ENCODE measurements around the gene TRAPPC11. TPM values are rescaled to one million over a fixed set of nuclear protein-coding genes. Genes with fewer than 3 reads are reported as not detected.

TRAPPC11 gene
- total RNA-seq, 5 donors from 2014 or later (not counting 1 experiment from before 2014, with no cell fraction given) = 28.0 to 50.6 (median 38.3) TPM

GRCh38 chr4:183627979-183628588, 31.0 kb upstream of the TRAPPC11 start:
- Histone ChIP-seq H3K27me3 (replicated peaks in 1 of 2; ENCODE audit: control insufficient read depth in 2 of 2, extremely low read depth in 1 of 2, insufficient read depth in 2 of 2, low read length in 1 of 2) (peaks cover 0 to 2% of the 10 kb centered on the region in 2 experiments), H3K4me3 (ENCODE audit: control insufficient read depth in 1 of 2, extremely low read depth in 1 of 2, low read length in 1 of 2) (no peak overlapping the region), H3K36me3 (ENCODE audit: control insufficient read depth in 2 of 2, extremely low read depth in 1 of 2, insufficient read depth in 1 of 2, low read length in 1 of 2) (no peaks in the 10 kb centered on the region), H3K9me3 (no peaks in the 10 kb centered on the region), H3K4me1 (ENCODE audit: control insufficient read depth in 1 of 2, extremely low read depth in 1 of 2, insufficient read depth in 2 of 2, low read length in 2 of 2) (no peaks in the 10 kb centered on the region), H3K27ac (ENCODE audit: low read length) (no peak overlapping the region)
- no peak for ATAC-seq (replicated peaks in 1 of 4)
- Mint-ChIP-seq H3K36me3 (no peaks in the 10 kb centered on the region), H3K27me3 (no peaks in the 10 kb centered on the region), H3K27ac (no peak overlapping the region), H3K4me3 (no peak overlapping the region), H3K4me1 (no peaks in the 10 kb centered on the region), H3K9me3 (no peaks in the 10 kb centered on the region)
- DNase-seq = no peak
- CTCF ChIA-PET = no interaction called here
- POLR2A ChIA-PET = no interaction called here
- WGBS (ENCODE audit: insufficient coverage) = 88% methylated on average over 8 of the region's 12 CpGs

GRCh38 chr4:183631577-183632198, 27.4 kb upstream of the TRAPPC11 start:
- Histone ChIP-seq H3K27ac (ENCODE audit: low read length) (no peak overlapping the region), H3K36me3 (ENCODE audit: control insufficient read depth in 2 of 2, extremely low read depth in 1 of 2, insufficient read depth in 1 of 2, low read length in 1 of 2) (no peaks in the 10 kb centered on the region), H3K27me3 (replicated peaks in 1 of 2; ENCODE audit: control insufficient read depth in 2 of 2, extremely low read depth in 1 of 2, insufficient read depth in 2 of 2, low read length in 1 of 2) (no peaks in the 10 kb centered on the region), H3K4me3 (ENCODE audit: control insufficient read depth in 1 of 2, extremely low read depth in 1 of 2, low read length in 1 of 2) (no peak overlapping the region), H3K9me3 (no peaks in the 10 kb centered on the region), H3K4me1 (ENCODE audit: control insufficient read depth in 1 of 2, extremely low read depth in 1 of 2, insufficient read depth in 2 of 2, low read length in 2 of 2) (no peaks in the 10 kb centered on the region)
- Mint-ChIP-seq H3K4me1 (peaks cover 0 to 4% (median 0%) of the 10 kb centered on the region in 3 donors), H3K9me3 (no peaks in the 10 kb centered on the region), H3K36me3 (no peaks in the 10 kb centered on the region), H3K27ac (no peak overlapping the region), H3K4me3 (no peak overlapping the region), H3K27me3 (no peaks in the 10 kb centered on the region)
- ATAC-seq (replicated peaks in 1 of 4) = no peak
- WGBS (ENCODE audit: insufficient coverage) = 83% methylated on average over 4 of the region's 11 CpGs
- ChIA-PET CTCF (no interaction called here), POLR2A (interaction anchor here in 1 of 2 donors (0.7 kb wide), 1 partner anchor 13 kb away, joined by 8 read pairs; no protein-coding TSS in a partner anchor)
- no peak for DNase-seq

- ChIA-PET CTCF (no interaction called here), POLR2A (no interaction called here)
- H3K27me3 ChIP-seq (replicated peaks in 1 of 2; ENCODE audit: control insufficient read depth in 2 of 2, extremely low read depth in 1 of 2, insufficient read depth in 2 of 2, low read length in 1 of 2) = no peaks in the 10 kb centered on the region
- H3K27me3 Mint-ChIP-seq = no peaks in the 10 kb centered on the region
- H3K27ac Mint-ChIP-seq = no peak overlapping the region
- H3K9me3 ChIP-seq = no peaks in the 10 kb centered on the region
- no peak overlapping the region for H3K4me3 ChIP-seq (ENCODE audit: control insufficient read depth in 1 of 2, extremely low read depth in 1 of 2, low read length in 1 of 2)
- peaks cover 0 to 2% of the 10 kb centered on the region in 2 experiments for H3K4me1 ChIP-seq (ENCODE audit: control insufficient read depth in 1 of 2, extremely low read depth in 1 of 2, insufficient read depth in 2 of 2, low read length in 2 of 2)
- H3K36me3 ChIP-seq (ENCODE audit: control insufficient read depth in 2 of 2, extremely low read depth in 1 of 2, insufficient read depth in 1 of 2, low read length in 1 of 2) = no peaks in the 10 kb centered on the region
- no peaks in the 10 kb centered on the region for H3K9me3 Mint-ChIP-seq
- H3K36me3 Mint-ChIP-seq = no peaks in the 10 kb centered on the region
- WGBS (ENCODE audit: insufficient coverage) = 92% methylated on average over 10 of the region's 12 CpGs
- H3K4me3 Mint-ChIP-seq = no peak overlapping the region
- peaks cover 0 to 11% (median 5%) of the 10 kb centered on the region in 3 donors for H3K4me1 Mint-ChIP-seq
- no peak for ATAC-seq (replicated peaks in 1 of 4)
- no peak overlapping the region for H3K27ac ChIP-seq (ENCODE audit: low read length)
- DNase-seq = no peak
These were observed 26.4 kb upstream of the TRAPPC11 start for GRCh38 chr4:183632689-183633088.

GRCh38 chr4:183633476-183634400, 25.4 kb upstream of the TRAPPC11 start:
- 90% methylated on average over 2 of the region's 11 CpGs for WGBS (ENCODE audit: insufficient coverage)
- H3K9me3 Mint-ChIP-seq = no peaks in the 10 kb centered on the region
- ChIA-PET CTCF (no interaction called here), POLR2A (no interaction called here)
- no peaks in the 10 kb centered on the region for H3K36me3 Mint-ChIP-seq
- H3K27me3 Mint-ChIP-seq = no peaks in the 10 kb centered on the region
- peaks cover 0 to 11% (median 5%) of the 10 kb centered on the region in 3 donors for H3K4me1 Mint-ChIP-seq
- no peak overlapping the region for H3K4me3 Mint-ChIP-seq
- no peaks in the 10 kb centered on the region for H3K36me3 ChIP-seq (ENCODE audit: control insufficient read depth in 2 of 2, extremely low read depth in 1 of 2, insufficient read depth in 1 of 2, low read length in 1 of 2)
- H3K9me3 ChIP-seq = no peaks in the 10 kb centered on the region
- no peak for ATAC-seq (replicated peaks in 1 of 4)
- H3K4me3 ChIP-seq (ENCODE audit: control insufficient read depth in 1 of 2, extremely low read depth in 1 of 2, low read length in 1 of 2) = no peak overlapping the region
- H3K27ac Mint-ChIP-seq = no peak overlapping the region
- DNase-seq = no peak
- peaks cover 0 to 2% of the 10 kb centered on the region in 2 experiments for H3K4me1 ChIP-seq (ENCODE audit: control insufficient read depth in 1 of 2, extremely low read depth in 1 of 2, insufficient read depth in 2 of 2, low read length in 2 of 2)
- no peaks in the 10 kb centered on the region for H3K27me3 ChIP-seq (replicated peaks in 1 of 2; ENCODE audit: control insufficient read depth in 2 of 2, extremely low read depth in 1 of 2, insufficient read depth in 2 of 2, low read length in 1 of 2)
- H3K27ac ChIP-seq (ENCODE audit: low read length) = no peak overlapping the region

GRCh38 chr4:183635321-183635720, 23.8 kb upstream of the TRAPPC11 start:
- WGBS (ENCODE audit: insufficient coverage) = 73% methylated on average over 4 of the region's 10 CpGs

GRCh38 chr4:183635741-183636140, 23.4 kb upstream of the TRAPPC11 start:
- H3K36me3 Mint-ChIP-seq = peaks cover 2% of the 10 kb centered on the region
- H3K27me3 Mint-ChIP-seq = no peaks in the 10 kb centered on the region
- peaks cover 0 to 11% (median 5%) of the 10 kb centered on the region in 3 donors for H3K4me1 Mint-ChIP-seq
- 100% methylated on average over 1 of the region's 5 CpGs for WGBS (ENCODE audit: insufficient coverage)
- Histone ChIP-seq H3K4me3 (ENCODE audit: control insufficient read depth in 1 of 2, extremely low read depth in 1 of 2, low read length in 1 of 2) (no peak overlapping the region), H3K36me3 (ENCODE audit: control insufficient read depth in 2 of 2, extremely low read depth in 1 of 2, insufficient read depth in 1 of 2, low read length in 1 of 2) (no peaks in the 10 kb centered on the region), H3K9me3 (no peaks in the 10 kb centered on the region), H3K27ac (ENCODE audit: low read length) (no peak overlapping the region), H3K27me3 (replicated peaks in 1 of 2; ENCODE audit: control insufficient read depth in 2 of 2, extremely low read depth in 1 of 2, insufficient read depth in 2 of 2, low read length in 1 of 2) (no peaks in the 10 kb centered on the region), H3K4me1 (ENCODE audit: control insufficient read depth in 1 of 2, extremely low read depth in 1 of 2, insufficient read depth in 2 of 2, low read length in 2 of 2) (peaks cover 0 to 2% of the 10 kb centered on the region in 2 experiments)
- no peaks in the 10 kb centered on the region for H3K9me3 Mint-ChIP-seq
- ATAC-seq (replicated peaks in 1 of 4) (no peak), DNase-seq (no peak)
- CTCF ChIA-PET = no interaction called here
- H3K4me3 Mint-ChIP-seq = no peak overlapping the region
- POLR2A ChIA-PET = interaction anchor here in 1 of 2 donors (0.5 kb wide), 1 partner anchor 52 kb away, joined by 4 read pairs; no protein-coding TSS in a partner anchor
- no peak overlapping the region for H3K27ac Mint-ChIP-seq

More at GRCh38 chr4:183635321-183635720, 23.8 kb upstream of the TRAPPC11 start:
- Histone ChIP-seq H3K27me3 (replicated peaks in 1 of 2; ENCODE audit: control insufficient read depth in 2 of 2, extremely low read depth in 1 of 2, insufficient read depth in 2 of 2, low read length in 1 of 2) (no peaks in the 10 kb centered on the region), H3K9me3 (no peaks in the 10 kb centered on the region), H3K27ac (ENCODE audit: low read length) (no peak overlapping the region), H3K4me3 (ENCODE audit: control insufficient read depth in 1 of 2, extremely low read depth in 1 of 2, low read length in 1 of 2) (no peak overlapping the region), H3K4me1 (ENCODE audit: control insufficient read depth in 1 of 2, extremely low read depth in 1 of 2, insufficient read depth in 2 of 2, low read length in 2 of 2) (peaks cover 0 to 2% of the 10 kb centered on the region in 2 experiments), H3K36me3 (ENCODE audit: control insufficient read depth in 2 of 2, extremely low read depth in 1 of 2, insufficient read depth in 1 of 2, low read length in 1 of 2) (no peaks in the 10 kb centered on the region)
- no peak for ATAC-seq (replicated peaks in 1 of 4)
- no peak for DNase-seq
- H3K4me3 Mint-ChIP-seq = no peak overlapping the region
- no peak overlapping the region for H3K27ac Mint-ChIP-seq
- H3K9me3 Mint-ChIP-seq = no peaks in the 10 kb centered on the region
- POLR2A ChIA-PET = interaction anchor here in 1 of 2 donors (0.5 kb wide), 1 partner anchor 52 kb away, joined by 4 read pairs; no protein-coding TSS in a partner anchor
- peaks cover 2% of the 10 kb centered on the region for H3K36me3 Mint-ChIP-seq
- no peaks in the 10 kb centered on the region for H3K27me3 Mint-ChIP-seq
- H3K4me1 Mint-ChIP-seq = peaks cover 0 to 11% (median 5%) of the 10 kb centered on the region in 3 donors
- CTCF ChIA-PET = no interaction called here
